K562 (cell line): Measurements from ENCODE around the gene NOL4L. TPM values are rescaled to one million over a fixed set of nuclear protein-coding genes. Genes with fewer than 3 reads are reported as not detected.

Source experiments
- BHLHE40 ChIP-seq: IDR thresholded peaks from 2 replicates; pipeline ENCODE4 v1.6.1; 2011; ENCODE audit warnings: low read length, improper control_type of control experiment
- CGGBP1 ChIP-seq: fragments of 250-450 bp; sonication (Bioruptor Pico); IDR thresholded peaks from 2 replicates; pipeline ENCODE4 v1.9.0; 2021; ENCODE audit warnings: mild to moderate bottlenecking
- CREB1 ChIP-seq, 2 experiments: sonication (generic) in 1 of 2; formaldehyde crosslinking in 1 of 2; IDR thresholded peaks; 2 replicates each; pipeline versions ENCODE4 v1.6.1 to v1.8.0; 2012 to 2022; ENCODE audit warnings: inconsistent platforms in 1 of 2, mild to moderate bottlenecking in 1 of 2, missing genetic modification reagents in 1 of 2, moderate library complexity in 1 of 2
- CREB5 ChIP-seq: fragments of 250-450 bp; sonication (Bioruptor Pico); IDR thresholded peaks from 2 replicates; pipeline ENCODE4 v1.5.0; 2020; ENCODE audit warnings: mild to moderate bottlenecking
- CREM ChIP-seq: IDR thresholded peaks from 2 replicates; pipeline ENCODE4 v1.6.1; 2014; ENCODE audit warnings: antibody characterized with exemption, low read depth
- ETV6 ChIP-seq, 3 experiments: fragments of 150-350 bp in 1 of 3; sonication (generic) in 1 of 3; formaldehyde crosslinking in 1 of 3; IDR thresholded peaks; 2 replicates each; pipeline versions ENCODE4 v1.6.1 to v1.8.0; 2014 to 2022; ENCODE audit warnings: borderline replicate concordance in 2 of 3, low read depth in 2 of 3, antibody characterized with exemption in 1 of 3, low read length in 1 of 3, mild to moderate bottlenecking in 1 of 3, missing genetic modification reagents in 1 of 3
- FOXJ2 ChIP-seq: fragments of 200-800 bp; sonication (Bioruptor generic); IDR thresholded peaks from 2 replicates; pipeline ENCODE4 v1.6.1; 2016; ENCODE audit warnings: missing genetic modification characterization, missing compliant biosample characterization
- HES1 ChIP-seq: fragments of 450-650 bp; IDR thresholded peaks from 2 replicates; pipeline ENCODE4 v1.6.1; 2016; ENCODE audit warnings: low read depth, mild to moderate bottlenecking, moderate library complexity
- IFI16 ChIP-seq: fragments of 250-450 bp; sonication (Bioruptor Pico); IDR thresholded peaks from 2 replicates; pipeline ENCODE4 v2.1.2; 2022; ENCODE audit warnings: mild to moderate bottlenecking, inconsistent platforms
- KDM2B ChIP-seq: fragments of 250-450 bp; sonication (Bioruptor Pico); IDR thresholded peaks from 2 replicates; pipeline ENCODE4 v1.8.0; 2021; ENCODE audit warnings: mild to moderate bottlenecking, moderate library complexity
- MTA3 ChIP-seq: fragments of 450-650 bp; formaldehyde crosslinking; IDR thresholded peaks from 2 replicates; pipeline ENCODE4 v1.6.1; 2017; ENCODE audit warnings: mild to moderate bottlenecking, borderline replicate concordance
- NCOA6 ChIP-seq: fragments of 450-650 bp; IDR thresholded peaks from 2 replicates; pipeline ENCODE4 v1.6.1; 2017; ENCODE audit warnings: mild to moderate bottlenecking
- NFIC ChIP-seq: fragments of 450-650 bp; IDR thresholded peaks from 2 replicates; pipeline ENCODE4 v1.6.1; 2017; ENCODE audit warnings: mild to moderate bottlenecking, inconsistent platforms
- NFRKB ChIP-seq: fragments of 450-650 bp; IDR thresholded peaks from 2 replicates; pipeline ENCODE4 v1.6.1; 2016; ENCODE audit warnings: low read depth
- PHF21A ChIP-seq: fragments of 450-650 bp; IDR thresholded peaks from 2 replicates; pipeline ENCODE4 v1.6.1; 2017; ENCODE audit warnings: low read depth, borderline replicate concordance
- POLR2H ChIP-seq: IDR thresholded peaks from 2 replicates; pipeline ENCODE4 v1.6.1; 2016; ENCODE audit warnings: missing genetic modification characterization, low read depth, mild to moderate bottlenecking, control low read depth, missing compliant biosample characterization, moderate library complexity
- PRPF4 ChIP-seq: fragments of 200-400 bp; formaldehyde crosslinking; IDR thresholded peaks from one replicate; pipeline ENCODE4 v1.6.1; 2017; ENCODE audit warnings: low read length, low read depth, mild to moderate bottlenecking; ENCODE audit not compliant: insufficient read depth, poor library complexity, severe bottlenecking
- SMARCC2 ChIP-seq: fragments of 450-650 bp; IDR thresholded peaks from 2 replicates; pipeline ENCODE4 v1.6.1; 2017; ENCODE audit warnings: antibody characterized with exemption, moderate library complexity, mild to moderate bottlenecking, low read depth
- SMARCE1 ChIP-seq: fragments of 450-650 bp; IDR thresholded peaks from 2 replicates; pipeline ENCODE4 v1.7.1; 2016; ENCODE audit warnings: mild to moderate bottlenecking
- SMC3 ChIP-seq: conservative IDR thresholded peaks from 2 replicates; pipeline ENCODE4 v1.6.1; 2011; ENCODE audit warnings: low read depth, low read length, improper control_type of control experiment; ENCODE audit not compliant: insufficient read depth
- SOX6 ChIP-seq: fragments of 450-650 bp; IDR thresholded peaks from 2 replicates; pipeline ENCODE4 v1.6.1; 2014; ENCODE audit warnings: mild to moderate bottlenecking
- TARDBP ChIP-seq: fragments of 450-650 bp; IDR thresholded peaks from 2 replicates; pipeline ENCODE4 v1.6.1; 2016
- TBL1XR1 ChIP-seq, 2 experiments: IDR thresholded peaks; 2 replicates each; pipeline ENCODE4 v1.6.1; 2012; ENCODE audit warnings: improper control_type of control experiment in 2 of 2, low read length in 2 of 2, mild to moderate bottlenecking in 1 of 2
- TCF3 ChIP-seq: sonication (generic); formaldehyde crosslinking; IDR thresholded peaks from 2 replicates; pipeline ENCODE4 v1.4.0; 2020; ENCODE audit warnings: mild to moderate bottlenecking, missing genetic modification reagents
- ZBTB1 ChIP-seq: sonication (generic); formaldehyde crosslinking; IDR thresholded peaks from 2 replicates; pipeline ENCODE4 v1.8.1; 2023; ENCODE audit warnings: missing genetic modification reagents, low read depth, mild to moderate bottlenecking, borderline replicate concordance
- ZNF212 ChIP-seq: fragments of 450-650 bp; formaldehyde crosslinking; IDR thresholded peaks from 2 replicates; pipeline ENCODE4 v1.4.0; 2020; ENCODE audit warnings: mild to moderate bottlenecking
- ZNF3 ChIP-seq: fragments of 250-450 bp; sonication (Bioruptor Pico); IDR thresholded peaks from 2 replicates; pipeline ENCODE4 v1.5.0; 2021; ENCODE audit warnings: mild to moderate bottlenecking, moderate library complexity
- ZNF511 ChIP-seq: sonication (generic); formaldehyde crosslinking; IDR thresholded peaks from 2 replicates; pipeline ENCODE4 v1.8.0; 2022; ENCODE audit warnings: mild to moderate bottlenecking, missing genetic modification reagents
- polyA plus RNA-seq, 8 experiments: library from polyadenylated mRNA; depleted of rRNA in 4 of 8; stranded (reverse) in 5 of 8; unstranded in 3 of 8; fragments of >200 nt; fragmentation: Nextera tagmentation in 2 of 8; fragmentation: Illumina TruSeq in 1 of 8; extraction: Ambion mirVana in 2 of 8; extraction: Trizol in 1 of 8; gene quantifications; 2 replicates each; pipeline versions ENCODE4 v1.2.1 to v1.2.3, GENCODE V29; 2011 to 2014; ENCODE audit warnings: inconsistent platforms in 1 of 8, missing spikeins in 1 of 8
- total RNA-seq, 7 experiments: library from RNA; depleted of rRNA in 6 of 7; stranded (reverse); fragments of >200 nt in 6 of 7; fragmentation: Illumina TruSeq in 2 of 7; extraction: Trizol in 2 of 7; gene quantifications; 2 replicates each; pipeline versions ENCODE4 v1.2.1 to v1.2.3, GENCODE V29; 2011 to 2021; ENCODE audit warnings: low replicate concordance in 1 of 7

NOL4L gene
- total and polyA plus RNA-seq, 9 of the 15 experiments (the other 6 are each of a cell fraction or from before 2014, with no cell fraction given) = 5.1 to 36.2 (median 13.6) TPM

- no peak for TF ChIP-seq IFI16 (CRISPR knock-in tag)
- TF ChIP-seq PHF21A = no peak
- TF ChIP-seq ETV6 (IDR thresholded peaks at IDR 0.05; ENCODE audit: borderline replicate concordance in 1 of 2, low read depth in 2 of 2, low read length in 1 of 2) = no peak
- TF ChIP-seq ETV6 (CRISPR knock-in tag; IDR thresholded peaks at IDR 0.05; ENCODE audit: borderline replicate concordance) = no peak
- TF ChIP-seq MTA3 = peak; percentile 34; the same call in 1 of the 2 replicates
- peak; percentile 84 for TF ChIP-seq TCF3 (CRISPR knock-in tag)
- 0 out of 2 replicates have a peak, but pooled peaks have one; percentile 16 for TF ChIP-seq SMARCE1
- TF ChIP-seq FOXJ2 (tag) = no peak
- 0 out of 2 replicates have a peak, but pooled peaks have one; percentile 27 for TF ChIP-seq ZNF511 (CRISPR knock-in tag)
- TF ChIP-seq ZNF3 (CRISPR knock-in tag) = no peak
- no peak for TF ChIP-seq TARDBP
- peak; percentile 76 for TF ChIP-seq NFRKB
- peak; percentile 14; the same call in 1 of the 2 replicates for TF ChIP-seq CREM
- TF ChIP-seq CGGBP1 = no peak
- 0 out of 2 replicates have a peak, but pooled peaks have one; percentile 3 for TF ChIP-seq HES1
- TF ChIP-seq NCOA6 = no peak
- TF ChIP-seq SOX6 = peak; percentile 80
- TF ChIP-seq ZNF212 (CRISPR knock-in tag) = no peak
- TF ChIP-seq PRPF4 = no peak
- TF ChIP-seq TBL1XR1 (IDR thresholded peaks at IDR 0.05; ENCODE audit: low read length in 2 of 2) = peak in 1 of 2 experiments; percentile 46; a peak in 1 of 4 replicates
- TF ChIP-seq BHLHE40 = no peak
- no peak for TF ChIP-seq CREB5 (CRISPR knock-in tag)
- TF ChIP-seq CREB1 (IDR thresholded peaks at IDR 0.05) = no peak
- TF ChIP-seq CREB1 (CRISPR knock-in tag; IDR thresholded peaks at IDR 0.05) = no peak
- no peak for TF ChIP-seq NFIC
- peak; percentile 89 for TF ChIP-seq POLR2H (tag)
- no peak for TF ChIP-seq ZBTB1 (CRISPR knock-in tag)
- no peak for TF ChIP-seq SMC3
- TF ChIP-seq SMARCC2 = no peak
- TF ChIP-seq KDM2B (CRISPR knock-in tag) = no peak
These were observed 49.1 kb upstream of the NOL4L start (continued) for GRCh38 chr20:32634041-32634805.
